ENCODE results near the gene TUSC2. TPM values are rescaled to one million over a fixed set of nuclear protein-coding genes. Genes with fewer than 3 reads are reported as not detected.

TUSC2 gene
- total RNA-seq, 2 donors from 2014 or later = 12.6 to 19.4 TPM

GRCh38 chr3:50293079-50293801 lies 34.8 kb downstream of the TUSC2 start:
- peaks cover 14% of the 10 kb centered on the region for H3K36me3 ChIP-seq
- H3K4me3 ChIP-seq = peak overlapping the region; percentile 92
- ATAC-seq (ENCODE audit: insufficient number of reproducible peaks, low FRiP score, low read depth) (peak; percentile 27), DNase-seq (ENCODE audit: low spot score) (no peak)
- H3K27me3 ChIP-seq (replicated peaks; ENCODE audit: insufficient read depth) = no peaks in the 10 kb centered on the region
- no peaks in the 10 kb centered on the region for H3K9me3 ChIP-seq
- TF ChIP-seq CTCF (IDR thresholded peaks at IDR 0.05) = no peak
- H3K4me1 ChIP-seq (ENCODE audit: control insufficient read depth in 1 of 2, low read depth in 2 of 2) = peaks cover 11 to 29% of the 10 kb centered on the region in 2 donors
- peak overlapping the region; percentile 88 to 91 for H3K27ac ChIP-seq

GRCh38 chr3:50292159-50293078 lies 35.6 kb downstream of the TUSC2 start, which contains the start of gene IFRD2:
IFRD2 (minus strand) TSS chr3:50292429; CDS start chr3:50292274, 155 bp downstream.
- Histone ChIP-seq H3K27ac (peak within 1 kb of the TSS; percentile 88 to 91), H3K9me3 (no peaks in the 10 kb centered on the region), H3K36me3 (peaks cover 22% of the 10 kb centered on the region), H3K4me1 (ENCODE audit: control insufficient read depth in 1 of 2, low read depth in 2 of 2) (peaks cover 8 to 21% of the 10 kb centered on the region in 2 donors), H3K27me3 (replicated peaks; ENCODE audit: insufficient read depth) (no peaks in the 10 kb centered on the region), H3K4me3 (peak within 1 kb of the TSS; percentile 92)
- TF ChIP-seq CTCF (IDR thresholded peaks at IDR 0.05) = no peak
- DNase-seq (ENCODE audit: low spot score) (peak; percentile 87), ATAC-seq (ENCODE audit: insufficient number of reproducible peaks, low FRiP score, low read depth) (peak; percentile 93)

- H3K27ac ChIP-seq = no peak overlapping the region
- no peak for TF ChIP-seq CTCF (IDR thresholded peaks at IDR 0.05)
- DNase-seq (ENCODE audit: low spot score) (no peak), ATAC-seq (ENCODE audit: insufficient number of reproducible peaks, low FRiP score, low read depth) (no peak)
- H3K4me1 ChIP-seq (ENCODE audit: control insufficient read depth in 1 of 2, low read depth in 2 of 2) = peaks cover 8 to 21% of the 10 kb centered on the region in 2 donors
- H3K9me3 ChIP-seq = no peaks in the 10 kb centered on the region
- H3K4me3 ChIP-seq = no peak overlapping the region
- H3K36me3 ChIP-seq = peaks cover 27% of the 10 kb centered on the region
- no peaks in the 10 kb centered on the region for H3K27me3 ChIP-seq (replicated peaks; ENCODE audit: insufficient read depth)
Measured at GRCh38 chr3:50290161-50290641, 37.8 kb downstream of the TUSC2 start.

- no peak for ATAC-seq (ENCODE audit: insufficient number of reproducible peaks, low FRiP score, low read depth)
Measured at GRCh38 chr3:50289130-50289529, 38.9 kb downstream of the TUSC2 start.

More at GRCh38 chr3:50289130-50289529, 38.9 kb downstream of the TUSC2 start:
- DNase-seq (ENCODE audit: low spot score) = no peak
- peaks cover 8 to 21% of the 10 kb centered on the region in 2 donors for H3K4me1 ChIP-seq (ENCODE audit: control insufficient read depth in 1 of 2, low read depth in 2 of 2)
- no peak for TF ChIP-seq CTCF (IDR thresholded peaks at IDR 0.05)
- peaks cover 27% of the 10 kb centered on the region for H3K36me3 ChIP-seq
- H3K27ac ChIP-seq = no peak overlapping the region
- no peaks in the 10 kb centered on the region for H3K9me3 ChIP-seq
- H3K4me3 ChIP-seq = no peak overlapping the region
- H3K27me3 ChIP-seq (replicated peaks; ENCODE audit: insufficient read depth) = no peaks in the 10 kb centered on the region

Measured in thoracic aorta (tissue), 2 donors.